NCI-H1105 treated with DMSO at 0.1 percent for 48 hours (cell line): ENCODE results near the gene SYCE1L.
"Not testable (repeated sequence)": the region's sequence is repeated elsewhere in the genome, so short reads cannot be mapped to it uniquely, and the experiment has no call there.

ENCODE experiments used
- DNase-seq: peaks from one replicate; lab custom pipeline; 2025; lab: John Stamatoyannopoulos, UW

The SYCE1L gene

GRCh38 chr16:77199211-77199610 lies at the start of gene SYCE1L:
SYCE1L (plus strand) TSS chr16:77199408; CDS start chr16:77199452, 44 bp downstream.
- no peak for DNase-seq

- no peak for DNase-seq
Observed at GRCh38 chr16:77157346-77158058, 41.7 kb upstream of the SYCE1L start.

GRCh38 chr16:77158293-77158692 lies 40.9 kb upstream of the SYCE1L start:
- no peak for DNase-seq

- no peak for DNase-seq
Observed at GRCh38 chr16:77165006-77165405, 34.2 kb upstream of the SYCE1L start.

- DNase-seq = not testable (repeated sequence)
Observed at GRCh38 chr16:77165536-77166236, 33.5 kb upstream of the SYCE1L start.

- DNase-seq = no peak
Observed at GRCh38 chr16:77166726-77167125, 32.5 kb upstream of the SYCE1L start.

- DNase-seq = no peak
Observed at GRCh38 chr16:77168901-77169300, 30.3 kb upstream of the SYCE1L start.

- DNase-seq = peak; percentile 3
Observed at GRCh38 chr16:77169650-77170236, 29.5 kb upstream of the SYCE1L start.

GRCh38 chr16:77170805-77171204 lies 28.4 kb upstream of the SYCE1L start:
- DNase-seq = no peak

GRCh38 chr16:77171745-77172635 lies 27.2 kb upstream of the SYCE1L start:
- peak; percentile 48 for DNase-seq

GRCh38 chr16:77172951-77173350 lies 26.3 kb upstream of the SYCE1L start:
- no peak for DNase-seq

GRCh38 chr16:77183137-77183536 lies 16.1 kb upstream of the SYCE1L start:
- DNase-seq = no peak

- not testable (repeated sequence) for DNase-seq
Observed at GRCh38 chr16:77186298-77186697, 12.9 kb upstream of the SYCE1L start.

GRCh38 chr16:77190190-77190477 lies 9.1 kb upstream of the SYCE1L start:
- peak; percentile 28 for DNase-seq

GRCh38 chr16:77190478-77191258 lies 8.5 kb upstream of the SYCE1L start, which contains the start of gene MON1B:
MON1B (plus strand) TSS chr16:77191190; CDS start chr16:77191486, 296 bp downstream.
- peak; percentile 94 for DNase-seq

GRCh38 chr16:77191259-77191969 lies 7.8 kb upstream of the SYCE1L start:
- DNase-seq = no peak

GRCh38 chr16:77193377-77193776 lies 5.8 kb upstream of the SYCE1L start:
- DNase-seq = no peak

- no peak for DNase-seq
Observed at GRCh38 chr16:77194295-77195231, 4.6 kb upstream of the SYCE1L start.

GRCh38 chr16:77195411-77195810 lies 3.8 kb upstream of the SYCE1L start:
- DNase-seq = no peak

GRCh38 chr16:77197747-77198146 lies 1.5 kb upstream of the SYCE1L start:
- DNase-seq = no peak
